Hypothalamus (tissue), 51 donors: ENCODE results near the gene SEZ6L2.
"Not testable (repeated sequence)": the region's sequence is repeated elsewhere in the genome, so short reads cannot be mapped to it uniquely, and the experiment has no call there.

ENCODE experiments used
- DNase-seq, 51 donors: peaks; one replicate each; lab custom pipeline; 2025; lab: John Stamatoyannopoulos, UW

Gene SEZ6L2

GRCh38 chr16:29899516-29900101, at the start of gene SEZ6L2:
Gene SEZ6L2 (minus strand): TSS chr16:29899550. CDS start chr16:29899019, 531 bp downstream.
- peak in 45 of 51 donors; percentile 10 to 82 (median 53) for DNase-seq

GRCh38 chr16:29947897-29948296, 48.5 kb upstream of the SEZ6L2 start:
- DNase-seq: no peak

DNA sequence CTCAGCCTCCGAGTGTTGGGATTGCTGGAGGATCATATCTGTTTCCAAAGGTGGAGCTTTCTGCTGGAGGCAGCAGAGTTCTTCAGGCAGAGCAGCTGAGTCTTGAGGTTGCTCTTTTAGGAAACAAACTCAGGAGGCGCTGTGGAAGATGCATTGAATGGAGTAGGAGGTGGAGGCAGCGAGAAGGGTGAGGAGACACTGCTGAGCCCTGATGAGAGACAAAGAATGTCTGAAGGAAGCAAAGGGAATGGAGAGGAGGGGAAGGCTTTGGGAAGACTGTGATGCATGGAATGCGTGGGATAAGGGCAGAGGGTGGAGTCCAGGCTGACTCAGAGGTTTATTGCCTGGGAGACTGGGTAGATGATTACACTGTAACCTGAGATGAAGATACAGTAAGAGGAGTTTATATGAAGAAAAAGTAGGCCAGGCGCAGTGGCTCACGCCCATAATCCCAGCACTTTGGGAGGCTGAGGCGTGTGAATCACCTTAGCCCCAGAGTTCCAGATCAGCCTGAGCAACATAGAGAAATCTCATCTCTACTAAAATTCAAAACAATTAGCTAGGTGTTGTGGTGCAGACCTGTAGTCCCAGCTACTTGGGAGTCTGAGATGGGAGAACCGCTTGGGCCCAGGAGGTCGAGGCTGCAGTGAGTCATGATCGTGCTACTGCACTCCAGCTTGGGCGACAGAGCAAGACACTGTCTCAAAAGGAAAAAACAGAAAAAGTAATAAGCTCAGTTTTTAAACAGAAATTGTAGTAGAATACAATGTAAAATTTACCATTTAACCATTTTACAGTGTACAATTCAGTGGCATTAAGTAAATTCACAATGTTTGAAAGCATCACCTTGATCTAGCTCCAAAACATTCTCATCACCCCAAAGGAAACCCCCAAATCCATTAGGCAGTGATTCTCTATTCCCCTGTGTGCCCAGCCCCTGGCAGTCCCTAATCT, 44.8 kb upstream of the SEZ6L2 start:
- peak in 2 of 51 donors; percentile 13 to 54 for DNase-seq

DNA sequence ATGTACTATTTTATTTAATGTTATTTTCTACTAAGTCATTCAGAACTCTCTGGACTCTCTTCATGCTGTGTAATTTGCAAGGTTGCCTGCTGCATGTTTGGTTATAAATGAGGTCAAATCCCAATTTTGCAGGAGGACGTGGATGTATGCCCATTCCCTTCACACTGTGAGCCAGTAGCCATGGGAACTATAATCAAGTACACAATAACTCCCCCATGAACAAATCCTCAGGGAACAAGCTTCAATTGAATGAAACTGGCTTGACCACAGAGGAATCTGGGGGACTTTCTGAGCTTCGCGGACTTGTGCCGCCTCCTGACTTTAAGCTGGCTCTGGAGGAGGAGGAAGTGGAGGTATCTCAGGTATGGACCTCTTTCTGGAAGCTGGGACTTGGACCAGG, 41.3 kb upstream of the SEZ6L2 start:
- peak in 2 of 51 donors; percentile 8 to 13 for DNase-seq

DNA sequence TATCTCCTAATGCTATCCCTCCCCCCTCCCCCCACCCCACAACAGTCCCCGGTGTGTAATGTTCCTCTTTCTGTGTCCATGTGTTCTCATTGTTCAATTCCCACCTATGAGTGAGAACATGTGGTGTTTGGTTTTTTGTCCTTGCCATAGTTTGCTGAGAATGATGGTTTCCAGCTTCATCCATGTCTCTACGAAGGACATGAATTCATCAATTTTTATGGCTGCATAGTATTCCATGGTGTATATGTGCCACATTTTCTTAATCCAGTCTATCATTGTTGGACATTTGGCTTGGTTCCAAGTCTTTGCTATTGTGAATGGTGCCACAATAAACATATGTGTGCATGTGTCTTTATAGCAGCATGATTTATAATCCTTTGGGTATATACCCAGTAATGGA, 32.4 kb upstream of the SEZ6L2 start:
- DNase-seq: not testable (repeated sequence)

DNA sequence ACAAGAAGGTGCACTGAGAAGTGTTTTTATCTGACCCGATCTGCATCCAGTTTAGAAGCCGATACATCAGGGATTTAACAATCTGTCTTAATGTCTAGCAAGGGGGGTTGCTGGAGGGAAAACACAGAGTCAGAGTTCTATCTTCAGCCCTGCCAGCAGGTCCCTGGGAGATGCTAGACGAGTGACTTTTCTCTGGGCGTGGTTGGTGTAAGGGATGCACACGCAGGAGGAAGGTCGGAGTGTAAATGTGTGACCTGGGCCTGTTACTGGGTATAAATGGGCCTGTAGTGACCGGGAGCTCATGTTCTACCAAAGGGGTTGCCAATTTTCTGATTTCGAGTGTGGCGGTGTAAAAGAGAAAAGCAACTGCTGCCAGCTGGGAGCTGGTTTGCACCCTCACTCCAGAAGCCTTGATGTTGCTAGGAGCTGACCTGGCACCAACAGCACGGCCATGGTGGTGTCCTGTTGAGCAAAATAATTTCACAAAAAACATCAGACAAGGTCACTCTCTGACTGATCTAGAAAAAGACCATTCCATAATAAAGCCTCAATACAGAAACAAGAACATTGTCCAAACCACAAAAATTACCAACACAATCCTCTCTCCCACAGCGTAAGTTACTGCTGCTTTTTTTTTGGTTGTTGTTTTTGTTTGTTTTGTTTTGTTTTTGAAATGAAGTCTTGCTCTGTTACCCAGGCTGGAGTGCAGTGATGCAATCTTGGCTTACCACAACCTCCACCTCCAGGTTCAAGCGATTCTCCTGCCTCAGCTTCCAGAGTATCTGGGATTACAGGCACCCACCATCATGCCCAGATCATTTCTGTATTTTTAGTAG, 27.9 kb upstream of the SEZ6L2 start:
- DNase-seq: peak in 23 of 51 donors; percentile 2 to 63 (median 23)

DNA sequence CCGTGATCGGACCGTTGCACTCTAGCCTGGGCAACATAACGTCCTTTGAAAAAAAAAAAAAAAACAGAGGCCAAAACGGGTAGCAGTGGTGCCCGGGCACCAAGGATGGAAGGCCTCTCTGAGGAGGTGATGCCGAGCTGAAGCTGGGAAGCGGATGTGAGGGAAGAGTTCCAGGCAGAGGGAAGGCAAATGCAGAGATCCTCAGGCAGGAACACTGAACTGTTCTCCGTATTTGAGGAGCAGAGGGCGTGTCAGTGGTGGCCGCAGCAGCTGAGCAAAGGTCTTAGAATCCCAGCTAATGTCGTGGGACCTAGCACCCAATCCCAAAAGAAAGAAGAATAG, 27.3 kb upstream of the SEZ6L2 start:
- DNase-seq: peak in 5 of 51 donors; percentile 40 to 57 (median 49)

GRCh38 chr16:29925781-29926710, 26.7 kb upstream of the SEZ6L2 start, which contains the start of gene KCTD13:
Gene KCTD13 (minus strand): TSS chr16:29926226. CDS start chr16:29926033, 193 bp downstream.
- DNase-seq: peak; percentile 56 to 94 (median 83)

DNA sequence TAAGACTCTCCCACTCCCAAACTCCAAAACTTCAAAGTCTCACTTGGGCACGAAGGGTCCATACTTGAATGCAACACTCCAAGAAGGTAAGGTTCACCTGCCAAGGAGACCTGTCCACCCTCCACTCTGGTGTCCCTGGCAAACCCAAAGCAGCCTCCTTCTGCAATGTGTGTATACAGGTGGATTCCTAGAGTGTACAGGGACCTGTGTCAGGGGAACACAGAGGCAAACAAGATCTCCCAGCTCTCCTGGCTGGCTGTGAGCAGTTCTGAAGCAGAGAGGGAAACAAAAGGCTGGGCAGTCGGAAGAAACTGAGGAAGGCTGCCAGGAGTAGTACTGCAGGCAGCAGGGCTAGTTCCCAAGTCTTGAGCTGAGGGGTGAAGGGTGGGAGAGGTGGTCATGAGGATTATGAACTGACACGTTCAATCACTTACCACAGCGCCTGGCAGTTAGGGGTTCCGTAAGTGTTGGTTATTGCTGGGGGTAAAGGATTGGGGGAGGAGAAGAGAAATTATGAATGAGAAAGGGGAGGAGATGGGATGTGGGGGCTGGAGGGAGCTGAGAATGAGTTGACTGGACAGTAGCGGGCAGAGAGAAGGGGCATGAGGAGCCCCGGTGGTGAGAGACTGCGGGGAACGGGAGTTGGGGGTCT, 25.9 kb upstream of the SEZ6L2 start:
- peak in 13 of 51 donors; percentile 11 to 41 (median 27) for DNase-seq

DNA sequence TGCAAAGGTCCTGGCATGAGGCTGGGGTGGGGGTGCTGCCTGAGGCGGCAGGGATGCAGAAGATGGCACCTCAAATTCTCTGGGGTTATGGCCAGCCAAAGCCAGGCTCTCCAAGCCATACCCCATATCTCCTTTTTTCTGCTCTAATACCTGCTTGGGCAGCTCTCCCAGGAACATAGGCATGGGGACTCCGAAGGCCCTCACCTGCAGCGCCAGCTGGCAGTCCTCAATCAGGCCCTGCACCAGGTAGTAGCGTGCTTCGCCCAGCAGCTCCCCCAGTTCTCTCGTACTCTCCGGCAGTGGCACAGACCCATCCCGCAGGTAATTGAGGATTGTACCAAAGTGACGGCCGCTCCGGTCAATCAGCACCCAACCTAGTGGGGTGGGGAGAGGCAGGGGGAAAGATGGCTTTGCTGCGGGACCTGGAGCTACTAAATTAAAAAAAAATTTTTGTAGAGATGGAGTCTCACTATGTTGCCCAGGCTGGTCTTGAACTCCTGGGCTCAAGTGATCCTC, 23.7 kb upstream of the SEZ6L2 start:
- no peak for DNase-seq

- no peak for DNase-seq
Observed at GRCh38 chr16:29922326-29922725, 23.0 kb upstream of the SEZ6L2 start.

- no peak for DNase-seq
Observed at GRCh38 chr16:29921034-29921385, 21.7 kb upstream of the SEZ6L2 start.

- peak in 2 of 51 donors; percentile 12 to 76 for DNase-seq
Observed at GRCh38 chr16:29920288-29921033, 21.1 kb upstream of the SEZ6L2 start.

GRCh38 chr16:29916979-29917378, 17.6 kb upstream of the SEZ6L2 start:
- no peak for DNase-seq

DNA sequence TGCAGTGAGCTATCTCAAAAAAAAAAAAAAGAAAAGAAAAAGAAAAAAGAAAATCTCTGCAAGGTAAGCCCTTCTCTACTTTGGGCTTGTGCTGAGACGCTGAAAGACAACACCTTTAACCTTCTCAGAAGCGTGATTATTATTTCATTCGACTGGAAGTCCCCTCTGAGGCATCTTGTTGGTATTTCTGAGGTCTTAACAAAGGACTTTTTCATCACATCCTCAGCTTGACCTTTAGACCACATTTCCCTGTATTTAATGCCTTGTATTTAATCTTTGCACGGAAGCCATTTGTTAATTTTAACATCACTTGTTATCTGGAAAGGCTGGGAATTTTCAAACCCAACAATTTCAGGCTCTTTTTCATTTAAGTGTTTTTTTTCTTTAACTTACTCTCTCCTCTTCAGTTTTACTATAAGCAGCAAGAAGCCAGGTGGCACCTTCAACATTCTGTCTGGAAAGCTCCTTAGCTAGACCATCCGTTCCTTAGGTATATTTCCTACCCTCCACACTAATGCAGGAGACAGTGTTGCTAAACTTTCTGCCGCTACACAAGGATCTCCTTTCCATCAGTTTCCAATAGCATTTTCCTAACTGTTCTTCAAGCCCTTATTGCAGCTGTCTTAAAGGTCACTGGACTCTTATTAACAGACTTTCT, 16.4 kb upstream of the SEZ6L2 start:
- no peak for DNase-seq

GRCh38 chr16:29913514-29913913, 14.2 kb upstream of the SEZ6L2 start:
- no peak for DNase-seq

DNA sequence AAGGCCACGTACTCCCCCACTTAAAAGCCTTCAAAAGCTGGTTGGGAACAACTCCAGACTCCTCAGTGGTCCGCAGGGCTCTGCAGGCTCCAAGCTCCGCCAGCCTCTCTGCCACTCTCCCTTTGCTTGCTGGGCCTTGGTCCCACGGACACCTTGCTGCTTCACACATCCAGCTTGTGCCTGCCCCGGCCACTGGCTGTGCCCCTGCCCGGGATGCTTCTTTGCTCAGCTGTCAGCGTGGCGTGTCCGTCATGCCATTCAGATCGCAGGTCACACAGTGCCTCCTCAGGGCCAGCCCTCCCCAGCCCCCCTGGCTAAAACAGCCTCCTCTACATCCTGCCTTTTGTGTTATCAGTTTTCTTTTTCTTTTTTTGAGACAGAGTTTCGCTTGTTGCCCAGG, 12.7 kb upstream of the SEZ6L2 start:
- DNase-seq: no peak

- no peak for DNase-seq
Observed at GRCh38 chr16:29911676-29912010, 12.3 kb upstream of the SEZ6L2 start.
